H9 (cell line): ENCODE results near the gene SPATA18. TPM values are rescaled to one million over a fixed set of nuclear protein-coding genes. Genes with fewer than 3 reads are reported as not detected.
A peak's percentile ranks its signal among the peaks of the same experiment; 100 is the strongest.

Experiments used
- DNase-seq: peaks from one replicate; pipeline ENCODE4 v3.0.0-alpha.2; 2017
- H2AFZ ChIP-seq: one replicate; pipeline ENCODE4 v1.6.1; 2013; ENCODE audit warnings: mild to moderate bottlenecking, low read length, control low read depth, moderate library complexity
- H2AK5ac ChIP-seq: 2 replicates; pipeline ENCODE4 v1.6.1; 2013; ENCODE audit warnings: low read length, control low read depth, mixed read lengths; ENCODE audit not compliant: insufficient read length
- H2BK120ac ChIP-seq: one replicate; pipeline ENCODE4 v1.6.1; 2013; ENCODE audit warnings: low read depth, mild to moderate bottlenecking, low read length, control low read depth, inconsistent platforms; ENCODE audit not compliant: poor library complexity, severe bottlenecking
- H2BK12ac ChIP-seq: 2 replicates; pipeline ENCODE4 v1.6.1; 2013; ENCODE audit warnings: low read length, control low read depth, mixed read lengths, low read depth; ENCODE audit not compliant: insufficient read length
- H2BK15ac ChIP-seq: 2 replicates; pipeline ENCODE4 v1.6.1; 2013; ENCODE audit warnings: low read depth, low read length, control low read depth
- H2BK20ac ChIP-seq: one replicate; pipeline ENCODE4 v1.6.1; 2013; ENCODE audit warnings: low read depth, mild to moderate bottlenecking, low read length, control low read depth, inconsistent platforms; ENCODE audit not compliant: poor library complexity, severe bottlenecking
- H2BK5ac ChIP-seq: 2 replicates; pipeline ENCODE4 v1.6.1; 2013; ENCODE audit warnings: low read length, control low read depth, mixed read lengths; ENCODE audit not compliant: insufficient read length
- H3K14ac ChIP-seq: 2 replicates; pipeline ENCODE4 v1.6.1; 2013; ENCODE audit warnings: low read length, control low read depth; ENCODE audit not compliant: insufficient read depth
- H3K18ac ChIP-seq: 2 replicates; pipeline ENCODE4 v1.6.1; 2013; ENCODE audit warnings: low read depth, mild to moderate bottlenecking, mixed read lengths, low read length, control low read depth; ENCODE audit not compliant: insufficient read length
- H3K23ac ChIP-seq: 2 replicates; pipeline ENCODE4 v1.6.1; 2013; ENCODE audit warnings: low read length, control low read depth, mixed read lengths, low read depth; ENCODE audit not compliant: insufficient read length
- H3K23me2 ChIP-seq: 2 replicates; pipeline ENCODE4 v1.6.1; 2013; ENCODE audit warnings: low read depth, mild to moderate bottlenecking, mixed read lengths, low read length, control low read depth; ENCODE audit not compliant: insufficient read length, poor library complexity, severe bottlenecking
- H3K27ac ChIP-seq: 2 replicates; pipeline ENCODE4 v1.5.1; 2013; ENCODE audit warnings: low read length, control low read depth, mixed read lengths, low read depth; ENCODE audit not compliant: insufficient read length
- H3K27me3 ChIP-seq: 2 replicates; pipeline ENCODE4 v1.6.1; 2013; ENCODE audit warnings: low read length, control low read depth, inconsistent platforms; ENCODE audit not compliant: insufficient read depth
- H3K4ac ChIP-seq: 2 replicates; pipeline ENCODE4 v1.6.1; 2013; ENCODE audit warnings: low read depth, mild to moderate bottlenecking, control low read depth, inconsistent platforms, low read length, moderate library complexity
- H3K4me1 ChIP-seq: 2 replicates; pipeline ENCODE4 v1.6.1; 2013; ENCODE audit warnings: low read length, control low read depth, inconsistent platforms; ENCODE audit not compliant: insufficient read depth
- H3K4me2 ChIP-seq: 2 replicates; pipeline ENCODE4 v1.6.1; 2013; ENCODE audit warnings: low read length, control low read depth, mixed read lengths; ENCODE audit not compliant: insufficient read length, insufficient read depth
- H3K56ac ChIP-seq: 2 replicates; pipeline ENCODE4 v1.6.1; 2013; ENCODE audit warnings: low read depth, mild to moderate bottlenecking, mixed read lengths, low read length, control low read depth; ENCODE audit not compliant: insufficient read length
- H3K79me1 ChIP-seq: 2 replicates; pipeline ENCODE4 v1.6.1; 2013; ENCODE audit warnings: low read depth, mild to moderate bottlenecking, moderate library complexity, low read length, control low read depth, inconsistent platforms; ENCODE audit not compliant: insufficient read depth, poor library complexity, severe bottlenecking
- H3K79me2 ChIP-seq: 2 replicates; pipeline ENCODE4 v1.6.1; 2013; ENCODE audit warnings: low read length, control low read depth, inconsistent platforms; ENCODE audit not compliant: insufficient read depth
- H3K9ac ChIP-seq: 2 replicates; pipeline ENCODE4 v1.6.1; 2013; ENCODE audit warnings: low read length, control low read depth, mixed read lengths; ENCODE audit not compliant: insufficient read length; ENCODE audit errors: extremely low read depth
- H3K9me3 ChIP-seq: one replicate; pipeline ENCODE4 v1.6.1; 2013; ENCODE audit warnings: low read depth, low read length, inconsistent platforms; ENCODE audit not compliant: control insufficient read depth
- H3T11ph ChIP-seq: one replicate; pipeline ENCODE4 v1.6.1; 2013; ENCODE audit warnings: mild to moderate bottlenecking, low read length, control low read depth, inconsistent platforms
- H4K20me1 ChIP-seq: one replicate; pipeline ENCODE4 v1.6.1; 2013; ENCODE audit not compliant: control insufficient read depth, insufficient read length, insufficient read depth
- H4K5ac ChIP-seq: 2 replicates; pipeline ENCODE4 v1.6.1; 2013; ENCODE audit warnings: low read depth, mild to moderate bottlenecking, mixed read lengths, low read length, control low read depth; ENCODE audit not compliant: insufficient read length
- H4K8ac ChIP-seq: replicated peaks from 2 replicates; pipeline ENCODE4 v1.6.1; 2013; ENCODE audit warnings: low read length, control low read depth, mixed read lengths, low read depth; ENCODE audit not compliant: insufficient read length
- H4K91ac ChIP-seq: 2 replicates; pipeline ENCODE4 v1.6.1; 2013; ENCODE audit warnings: low read depth, mild to moderate bottlenecking, moderate library complexity, mixed read lengths, low read length, control low read depth; ENCODE audit not compliant: insufficient read length
- H3K27ac Mint-ChIP-seq, 3 experiments: 2 replicates in 2 of 3; 3 replicates in 1 of 3; pipeline ENCODE4 v1.8.0; 2020 to 2021; ENCODE audit warnings: mixed read lengths in 3 of 3, mild to moderate bottlenecking in 1 of 3, moderate library complexity in 1 of 3
- H3K27me3 Mint-ChIP-seq: 2 replicates; pipeline ENCODE4 v1.8.0; 2021; ENCODE audit warnings: low read depth, mild to moderate bottlenecking, moderate library complexity, mixed read lengths
- H3K36me3 Mint-ChIP-seq, 3 experiments: 2 replicates in 2 of 3; 3 replicates in 1 of 3; pipeline ENCODE4 v1.8.0; 2020 to 2021; ENCODE audit warnings: low read depth in 3 of 3, mixed read lengths in 3 of 3; ENCODE audit not compliant: insufficient read depth in 1 of 3
- H3K4me1 Mint-ChIP-seq, 2 experiments: 2 replicates each; pipeline ENCODE4 v1.8.0; 2020; ENCODE audit warnings: mixed read lengths in 2 of 2
- H3K4me3 Mint-ChIP-seq, 2 experiments: 2 replicates in 1 of 2; 3 replicates in 1 of 2; pipeline ENCODE4 v1.8.0; 2020 to 2021; ENCODE audit warnings: mild to moderate bottlenecking in 2 of 2, mixed read lengths in 2 of 2, moderate library complexity in 1 of 2
- H3K9me3 Mint-ChIP-seq, 2 experiments: 2 replicates in 1 of 2; 3 replicates in 1 of 2; pipeline ENCODE4 v1.8.0; 2020; ENCODE audit warnings: mild to moderate bottlenecking in 2 of 2, mixed read lengths in 2 of 2, moderate library complexity in 1 of 2
- CTCF ChIP-seq: fragments of 200-600 bp; sonication (generic); conservative IDR thresholded peaks from 3 replicates; pipeline ENCODE4 v1.8.0; 2021; ENCODE audit warnings: antibody characterized with exemption, mild to moderate bottlenecking
- WGBS: extraction: QIAGEN DNeasy Blood & Tissue Kit; methylation state at CpG from one replicate; pipeline ENCODE4 v1.1.7; 2013; ENCODE audit warnings: missing lambda C conversion rate, low lambda C conversion rate, mixed read lengths; ENCODE audit not compliant: insufficient read length; ENCODE audit errors: extremely low coverage; 5-methylcytosine and 5-hydroxymethylcytosine counted together
- total RNA-seq: library from RNA; stranded (reverse); gene quantifications from 2 replicates; pipeline ENCODE4 v1.2.1, GENCODE V29; 2021

Gene SPATA18
- total RNA-seq, 1 experiment from 2014 or later, result 3.9 TPM

- H2BK20ac ChIP-seq, result no peak within 1 kb of the TSS
- no peak within 1 kb of the TSS for H3K27ac ChIP-seq
- no peak within 1 kb of the TSS for H4K5ac ChIP-seq
- H3K27me3 Mint-ChIP-seq, result peaks cover 31% of the 10 kb centered on the region
- no peak within 1 kb of the TSS for H2BK15ac ChIP-seq
- H4K91ac ChIP-seq, result no peak within 1 kb of the TSS
- no peak within 1 kb of the TSS for H4K8ac ChIP-seq
- H3K36me3 Mint-ChIP-seq, result peaks cover 0 to 3% (median 0%) of the 10 kb centered on the region in 3 experiments; a peak in 2 of 7 replicates
- H3K4me1 ChIP-seq, result no peaks in the 10 kb centered on the region
- no peak within 1 kb of the TSS for H2BK120ac ChIP-seq
- peak within 1 kb of the TSS; percentile 89 for H3K18ac ChIP-seq
- H2BK12ac ChIP-seq, result no peak within 1 kb of the TSS
- H3K23ac ChIP-seq, result no peak within 1 kb of the TSS
- TF ChIP-seq CTCF, result no peak
- no peak within 1 kb of the TSS for H3K4ac ChIP-seq
- H3K9ac ChIP-seq, result peak within 1 kb of the TSS; percentile 52
- H3K27ac Mint-ChIP-seq, result peak within 1 kb of the TSS; percentile 65 to 96 (median 88); a peak in 6 of 7 replicates
- DNase-seq, result peak; percentile 71
- no peaks in the 10 kb centered on the region for H3K27me3 ChIP-seq
- H2BK5ac ChIP-seq, result no peak within 1 kb of the TSS
- no peaks in the 10 kb centered on the region for H3K23me2 ChIP-seq
- peak within 1 kb of the TSS; percentile 77 to 90 for H3K4me3 Mint-ChIP-seq
- H3K9me3 Mint-ChIP-seq, result no peaks in the 10 kb centered on the region; a peak in 1 of 5 replicates
- H3T11ph ChIP-seq, result no peak within 1 kb of the TSS
- no peaks in the 10 kb centered on the region for H4K20me1 ChIP-seq
- WGBS, result no CpG with 5 or more reads among the region's 70 CpGs
- H3K4me1 Mint-ChIP-seq, result peaks cover 22 to 27% of the 10 kb centered on the region in 2 experiments
- no peaks in the 10 kb centered on the region for H3K9me3 ChIP-seq
- no peaks in the 10 kb centered on the region for H3K79me2 ChIP-seq
- no peak within 1 kb of the TSS for H3K56ac ChIP-seq
- H2AK5ac ChIP-seq, result no peak within 1 kb of the TSS
- peak within 1 kb of the TSS; percentile 78 for H3K14ac ChIP-seq
- H3K4me2 ChIP-seq, result peak within 1 kb of the TSS; percentile 72
- peak within 1 kb of the TSS; percentile 40 for H2AFZ ChIP-seq
- H3K79me1 ChIP-seq, result no peaks in the 10 kb centered on the region
These were observed 12.8 kb upstream of the SPATA18 start, which contains the start of gene SGCB for GRCh38 chr4:52038103-52038912. SGCB (minus strand) TSS chr4:52038299; CDS start chr4:52038259, 40 bp downstream.
